ENCODE results near the gene ARHGAP19.

GRCh38 chr10:97321804-97322190, 29.4 kb upstream of the ARHGAP19 start:
- TF ChIP-seq, protein P1, sequence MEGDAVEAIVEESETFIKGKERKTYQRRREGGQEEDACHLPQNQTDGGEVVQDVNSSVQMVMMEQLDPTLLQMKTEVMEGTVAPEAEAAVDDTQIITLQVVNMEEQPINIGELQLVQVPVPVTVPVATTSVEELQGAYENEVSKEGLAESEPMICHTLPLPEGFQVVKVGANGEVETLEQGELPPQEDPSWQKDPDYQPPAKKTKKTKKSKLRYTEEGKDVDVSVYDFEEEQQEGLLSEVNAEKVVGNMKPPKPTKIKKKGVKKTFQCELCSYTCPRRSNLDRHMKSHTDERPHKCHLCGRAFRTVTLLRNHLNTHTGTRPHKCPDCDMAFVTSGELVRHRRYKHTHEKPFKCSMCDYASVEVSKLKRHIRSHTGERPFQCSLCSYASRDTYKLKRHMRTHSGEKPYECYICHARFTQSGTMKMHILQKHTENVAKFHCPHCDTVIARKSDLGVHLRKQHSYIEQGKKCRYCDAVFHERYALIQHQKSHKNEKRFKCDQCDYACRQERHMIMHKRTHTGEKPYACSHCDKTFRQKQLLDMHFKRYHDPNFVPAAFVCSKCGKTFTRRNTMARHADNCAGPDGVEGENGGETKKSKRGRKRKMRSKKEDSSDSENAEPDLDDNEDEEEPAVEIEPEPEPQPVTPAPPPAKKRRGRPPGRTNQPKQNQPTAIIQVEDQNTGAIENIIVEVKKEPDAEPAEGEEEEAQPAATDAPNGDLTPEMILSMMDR (IDR thresholded peaks at IDR 0.05) = no peak
- TF ChIP-seq, protein P2, sequence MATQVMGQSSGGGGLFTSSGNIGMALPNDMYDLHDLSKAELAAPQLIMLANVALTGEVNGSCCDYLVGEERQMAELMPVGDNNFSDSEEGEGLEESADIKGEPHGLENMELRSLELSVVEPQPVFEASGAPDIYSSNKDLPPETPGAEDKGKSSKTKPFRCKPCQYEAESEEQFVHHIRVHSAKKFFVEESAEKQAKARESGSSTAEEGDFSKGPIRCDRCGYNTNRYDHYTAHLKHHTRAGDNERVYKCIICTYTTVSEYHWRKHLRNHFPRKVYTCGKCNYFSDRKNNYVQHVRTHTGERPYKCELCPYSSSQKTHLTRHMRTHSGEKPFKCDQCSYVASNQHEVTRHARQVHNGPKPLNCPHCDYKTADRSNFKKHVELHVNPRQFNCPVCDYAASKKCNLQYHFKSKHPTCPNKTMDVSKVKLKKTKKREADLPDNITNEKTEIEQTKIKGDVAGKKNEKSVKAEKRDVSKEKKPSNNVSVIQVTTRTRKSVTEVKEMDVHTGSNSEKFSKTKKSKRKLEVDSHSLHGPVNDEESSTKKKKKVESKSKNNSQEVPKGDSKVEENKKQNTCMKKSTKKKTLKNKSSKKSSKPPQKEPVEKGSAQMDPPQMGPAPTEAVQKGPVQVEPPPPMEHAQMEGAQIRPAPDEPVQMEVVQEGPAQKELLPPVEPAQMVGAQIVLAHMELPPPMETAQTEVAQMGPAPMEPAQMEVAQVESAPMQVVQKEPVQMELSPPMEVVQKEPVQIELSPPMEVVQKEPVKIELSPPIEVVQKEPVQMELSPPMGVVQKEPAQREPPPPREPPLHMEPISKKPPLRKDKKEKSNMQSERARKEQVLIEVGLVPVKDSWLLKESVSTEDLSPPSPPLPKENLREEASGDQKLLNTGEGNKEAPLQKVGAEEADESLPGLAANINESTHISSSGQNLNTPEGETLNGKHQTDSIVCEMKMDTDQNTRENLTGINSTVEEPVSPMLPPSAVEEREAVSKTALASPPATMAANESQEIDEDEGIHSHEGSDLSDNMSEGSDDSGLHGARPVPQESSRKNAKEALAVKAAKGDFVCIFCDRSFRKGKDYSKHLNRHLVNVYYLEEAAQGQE (IDR thresholded peaks at IDR 0.05; ENCODE audit: insufficient read depth in 1 of 2, low read depth in 2 of 2, low read length in 1 of 2) = no peak
- no peak for TF ChIP-seq POLR2AphosphoS5 (IDR thresholded peaks at IDR 0.05; ENCODE audit: low read depth, low read length)

All from Panc1 (cell line).